HG03135 (cell line): ENCODE results near the gene PTGR1.

ENCODE experiments used
- ATAC-seq: cut with Tn5 transposase; IDR thresholded peaks from one replicate; pipeline ENCODE4 v1.9.1; 2021; ENCODE audit warnings: mild to moderate bottlenecking, moderate library complexity; ENCODE audit not compliant: unreplicated experiment

The PTGR1 gene

DNA sequence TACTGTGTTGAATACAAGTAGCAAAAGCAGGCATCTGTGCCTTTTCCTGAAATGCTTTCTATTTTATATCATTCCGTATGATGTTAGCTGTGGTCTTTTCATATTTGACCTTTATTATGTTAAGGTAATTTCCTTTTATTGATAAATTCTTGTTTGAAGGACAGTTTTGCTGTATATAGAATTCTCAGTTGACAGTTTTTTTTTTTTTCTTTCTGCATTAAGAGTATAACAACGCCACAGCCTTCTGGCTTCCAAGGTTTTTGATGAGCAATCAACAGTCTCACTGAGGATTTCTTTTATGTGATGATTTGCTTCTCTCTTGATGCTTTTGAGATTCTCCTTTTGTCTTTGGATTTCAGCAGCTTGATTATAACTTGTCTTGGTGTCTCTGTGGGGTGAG lies 50.8 kb downstream of the PTGR1 start:
- ATAC-seq = no peak

- no peak for ATAC-seq
Observed at GRCh38 chr9:111542497-111543254, 56.8 kb downstream of the PTGR1 start.

- ATAC-seq = no peak
Observed at GRCh38 chr9:111533099-111533790, 66.2 kb downstream of the PTGR1 start.

DNA sequence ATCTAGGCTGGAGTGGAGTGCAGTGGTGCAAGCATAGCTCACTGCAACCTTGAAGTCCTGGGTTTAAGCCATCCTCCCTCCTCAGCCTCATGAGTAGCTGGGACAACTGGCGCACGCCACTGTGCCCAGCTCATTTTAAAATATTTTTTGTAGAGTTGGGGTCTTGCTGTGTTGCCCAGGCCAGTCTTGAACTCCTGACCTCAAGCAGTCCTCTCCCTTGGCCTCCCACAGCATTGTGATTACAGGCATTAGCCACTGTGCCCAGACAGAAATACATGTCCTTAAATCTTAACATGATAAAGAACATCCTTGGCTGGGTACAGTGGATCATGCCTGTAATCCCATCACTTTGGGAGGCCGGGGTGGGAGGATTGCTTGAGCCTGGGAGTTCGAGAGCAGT lies 67.7 kb downstream of the PTGR1 start:
- ATAC-seq = no peak

- no peak for ATAC-seq
Observed at GRCh38 chr9:111529787-111530186, 69.7 kb downstream of the PTGR1 start.

DNA sequence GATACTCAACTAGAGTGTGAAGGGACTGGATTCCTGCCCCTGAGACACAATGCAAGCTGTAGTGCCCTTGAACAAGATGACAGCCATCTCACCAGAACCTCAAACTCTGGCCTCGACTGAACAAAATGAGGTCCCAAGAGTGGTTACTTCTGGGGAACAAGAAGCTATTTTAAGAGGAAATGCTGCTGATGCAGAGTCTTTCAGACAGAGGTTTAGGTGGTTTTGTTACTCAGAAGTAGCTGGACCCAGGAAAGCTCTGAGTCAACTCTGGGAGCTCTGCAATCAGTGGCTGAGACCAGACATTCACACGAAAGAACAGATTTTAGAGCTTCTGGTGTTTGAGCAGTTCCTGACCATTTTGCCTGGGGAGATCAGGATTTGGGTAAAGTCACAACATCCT lies 72.1 kb downstream of the PTGR1 start:
- no peak for ATAC-seq

DNA sequence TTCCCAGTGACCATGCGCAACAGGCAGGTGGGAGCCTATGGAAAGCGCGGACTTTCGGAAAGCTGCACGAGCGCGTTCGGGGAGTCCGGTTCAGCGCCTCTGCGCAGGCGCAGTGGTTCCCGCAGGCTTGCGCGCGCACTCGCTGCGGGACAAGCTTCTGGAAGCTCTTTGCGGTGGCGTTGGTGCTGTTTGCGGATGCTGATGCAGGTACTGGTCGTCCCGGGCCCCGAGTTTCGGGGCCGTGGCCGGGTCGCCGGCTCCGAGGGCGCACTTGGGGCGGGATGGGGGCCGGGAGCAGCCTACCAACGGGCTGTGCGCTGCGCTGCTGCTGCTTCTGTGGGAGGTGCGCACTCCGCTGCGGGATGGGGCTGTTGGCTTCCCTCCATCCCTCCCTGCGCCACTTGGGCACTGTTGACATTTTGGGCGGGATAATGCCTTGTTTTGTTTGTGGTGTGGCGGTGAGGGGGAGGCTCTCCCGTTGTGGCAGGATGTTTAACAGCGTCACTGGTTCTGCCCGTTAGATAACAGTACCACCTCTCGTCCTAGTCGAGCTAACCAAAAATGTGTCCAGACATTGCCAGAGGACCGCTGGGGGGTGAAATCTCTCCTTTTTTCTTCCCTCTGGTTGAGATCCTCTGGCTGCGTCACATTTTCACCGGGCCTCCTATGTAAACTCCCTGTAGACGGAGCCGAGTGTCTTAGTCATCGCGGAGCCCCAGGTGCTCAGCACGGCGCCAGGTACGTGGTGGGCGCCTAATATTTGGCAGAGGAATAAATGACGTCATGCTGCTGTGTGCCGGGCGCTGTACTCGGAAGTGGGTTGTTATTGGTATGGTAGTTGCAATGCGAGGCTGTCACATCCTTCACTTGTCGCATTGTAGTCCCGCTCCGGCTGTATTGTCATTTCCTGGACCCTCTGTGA lies 74.1 kb downstream of the PTGR1 start, which contains the start of gene ZNF483:
ZNF483 (plus strand) TSS at position 124 of the 922 bp plus-strand sequence. CDS start 2,217 bp downstream, outside the sequence.
- no peak for ATAC-seq

GRCh38 chr9:111524731-111525055 lies 74.8 kb downstream of the PTGR1 start:
- no peak for ATAC-seq

DNA sequence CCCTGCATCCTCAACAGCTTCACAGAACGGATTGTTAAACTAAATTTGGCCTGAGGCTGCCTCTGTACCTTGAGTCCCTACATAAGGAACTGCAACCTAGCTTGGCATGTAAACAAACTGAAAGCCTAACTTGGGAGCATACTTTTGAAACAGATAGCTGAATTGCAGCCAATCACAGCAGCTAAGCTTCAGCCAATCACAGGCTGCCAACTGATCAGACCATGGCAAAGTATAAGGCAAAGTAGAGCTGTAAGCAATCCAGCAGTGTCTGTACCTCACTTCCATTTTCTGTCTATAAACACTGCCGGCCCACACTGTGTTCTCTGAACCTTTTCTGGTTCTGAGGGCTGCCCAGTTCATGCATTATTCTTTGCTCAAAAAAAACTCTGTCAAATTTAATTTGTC lies 83.4 kb downstream of the PTGR1 start:
- ATAC-seq = no peak

DNA sequence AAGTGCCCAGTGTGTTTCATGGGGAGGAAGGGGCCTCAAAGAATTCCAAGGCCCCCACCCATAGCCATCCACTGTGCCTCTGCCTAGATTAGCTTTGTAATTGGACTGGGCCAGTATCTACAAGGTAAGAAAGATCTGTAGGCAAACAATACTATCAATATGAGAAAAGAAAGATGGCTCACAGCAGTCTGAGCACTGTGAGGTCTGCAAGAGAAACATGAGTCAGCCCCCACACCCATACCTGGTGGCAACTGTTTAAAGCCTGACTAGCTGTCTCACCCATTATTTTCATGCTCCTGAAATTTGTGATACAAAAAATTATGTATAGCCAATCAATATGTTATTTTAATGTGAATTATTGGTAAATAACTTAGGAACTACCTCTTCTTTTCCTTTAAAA lies 84.5 kb downstream of the PTGR1 start:
- ATAC-seq = no peak
